ENCODE data around the gene THADA. TPM values are rescaled to one million over a fixed set of nuclear protein-coding genes. Genes with fewer than 3 reads are reported as not detected.
"Not testable (repeated sequence)": the region's sequence is repeated elsewhere in the genome, so short reads cannot be mapped to it uniquely, and the experiment has no call there.

Gene THADA
- polyA plus RNA-seq, 3 donors, result 31.0 to 43.5 (median 34.5) TPM

DNA sequence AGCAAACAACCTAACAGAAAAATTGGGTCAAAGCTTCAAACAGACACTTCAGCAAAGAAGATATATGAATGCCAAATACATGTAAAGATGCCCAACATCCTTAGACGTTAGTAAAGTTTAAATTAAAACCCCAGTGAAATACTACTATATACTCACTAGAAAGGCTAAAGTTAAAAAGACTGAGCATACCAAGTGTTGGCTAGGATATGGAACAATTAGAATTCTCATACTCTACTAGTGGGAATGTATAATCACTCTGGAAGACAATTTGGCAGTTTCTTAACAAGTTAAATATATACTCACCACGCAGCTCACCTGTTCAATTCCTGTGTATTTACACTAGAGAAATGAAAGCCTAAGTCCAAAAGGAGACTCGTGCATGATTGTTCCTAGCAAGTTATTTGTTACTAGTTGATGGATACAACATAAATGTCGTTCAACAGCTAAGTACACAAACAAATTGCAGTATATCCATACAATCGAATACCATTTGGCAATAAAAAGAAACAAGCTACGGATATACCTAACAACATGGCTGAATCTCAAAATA is 185.7 kb downstream of the THADA start:
- DNase-seq (ENCODE audit: extremely low read depth in 1 of 11, low read depth in 9 of 11, low spot score in 4 of 11), result no peak

DNA sequence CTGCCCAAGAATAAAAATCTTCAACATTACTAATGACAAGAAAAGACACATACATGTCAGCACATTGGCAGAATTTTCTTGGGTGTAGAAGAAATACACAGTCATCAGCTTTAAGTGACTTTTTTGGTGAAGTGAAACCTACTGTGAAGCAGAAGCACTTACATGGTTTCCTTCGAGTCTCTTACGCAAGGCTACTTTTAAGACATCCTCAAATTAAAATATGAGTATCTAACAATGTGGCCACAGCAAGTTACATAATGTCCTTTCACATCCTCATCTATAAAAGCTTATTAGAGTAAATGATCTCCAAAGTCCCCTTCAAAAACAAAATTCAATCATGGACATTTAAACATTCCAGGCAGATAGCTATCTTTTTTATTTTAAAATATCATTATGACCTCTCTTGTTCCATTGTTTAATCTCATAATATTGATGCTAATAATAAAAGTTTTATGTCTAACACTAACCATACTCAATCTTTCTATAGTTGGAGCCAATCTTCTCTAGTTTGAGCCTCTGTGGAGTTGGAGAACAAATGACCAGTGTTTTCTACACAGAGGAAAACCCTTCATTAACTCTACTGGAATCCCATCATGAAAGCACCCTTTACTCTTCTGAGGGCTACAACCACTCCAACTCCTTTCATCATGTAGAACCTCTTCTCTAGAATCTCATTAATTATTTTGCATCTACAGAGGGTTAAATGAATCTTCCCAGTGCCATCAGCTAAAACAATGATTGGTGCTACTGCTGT is 187.3 kb downstream of the THADA start:
- no peak for DNase-seq (ENCODE audit: extremely low read depth in 1 of 11, low read depth in 9 of 11, low spot score in 4 of 11)

DNA sequence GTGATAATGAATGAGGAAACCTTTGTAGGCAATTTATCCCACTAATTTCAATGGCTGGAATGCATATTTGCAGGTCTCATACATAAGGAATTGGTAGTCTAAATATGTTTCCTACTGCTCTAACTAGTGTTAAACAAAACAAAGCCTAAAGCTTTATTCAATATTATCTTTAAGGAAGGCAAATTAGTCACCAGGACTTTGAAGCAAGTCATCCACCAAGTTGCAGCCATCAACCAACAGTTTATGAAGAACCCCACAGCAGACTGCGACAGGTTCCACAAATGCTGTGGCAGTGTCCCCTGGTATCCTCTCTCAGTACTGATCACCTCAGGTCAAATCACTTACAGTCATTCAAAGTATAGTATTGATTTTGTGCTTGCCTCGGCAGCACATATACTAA is 187.9 kb downstream of the THADA start:
- DNase-seq (ENCODE audit: extremely low read depth in 1 of 11, low read depth in 9 of 11, low spot score in 4 of 11), result no peak

DNA sequence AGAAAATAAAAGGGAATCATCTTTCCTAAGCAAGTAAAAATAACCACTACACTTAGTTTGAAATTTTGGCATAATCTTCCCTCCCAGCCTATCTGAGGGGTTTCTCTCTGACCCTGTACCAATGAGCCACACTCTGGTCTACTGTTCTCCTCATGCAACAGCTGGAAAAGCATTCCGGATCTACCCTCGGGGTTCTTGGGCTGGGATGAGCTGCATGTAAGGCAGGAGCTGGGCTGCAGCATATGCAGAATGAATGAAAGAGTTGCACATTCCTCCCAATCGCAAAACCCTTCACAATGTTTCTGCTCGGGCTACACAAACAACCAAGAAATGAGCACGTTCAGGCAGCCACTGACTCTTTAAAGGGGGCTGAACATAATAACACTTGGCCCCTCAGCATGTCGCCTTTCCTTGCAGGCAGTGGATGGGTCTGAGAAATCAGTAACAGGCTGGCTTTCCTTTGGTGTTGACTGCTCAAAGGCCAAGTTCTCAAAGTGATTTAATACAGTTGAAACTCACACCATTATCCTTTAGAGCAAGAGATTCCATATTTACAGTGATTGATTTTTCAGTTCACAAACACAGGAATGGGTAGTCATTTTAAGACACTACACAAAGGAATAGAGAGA is 189.1 kb downstream of the THADA start:
- no peak for DNase-seq (ENCODE audit: extremely low read depth in 1 of 11, low read depth in 9 of 11, low spot score in 4 of 11)

DNA sequence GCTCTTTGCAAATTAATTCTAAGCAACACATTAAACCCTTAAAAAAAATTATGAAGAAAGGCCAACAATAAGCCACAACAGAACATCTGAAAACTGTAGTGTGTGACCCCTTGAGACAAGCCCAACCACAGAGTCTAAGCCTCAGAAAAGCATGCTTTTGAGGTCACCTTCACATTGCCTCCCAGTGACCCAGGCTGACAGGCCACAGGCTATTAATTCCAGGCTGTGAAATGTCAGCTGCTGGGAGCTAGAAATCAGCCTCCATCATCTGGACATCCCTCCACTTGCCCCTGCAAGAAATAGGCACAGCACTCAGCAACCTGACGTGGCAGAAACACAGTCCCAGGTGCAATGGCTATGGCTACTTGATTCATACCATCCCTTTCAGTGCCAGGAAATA is 190.0 kb downstream of the THADA start:
- peak in 9 of 11 donors; percentile 42 to 76 (median 67) for DNase-seq (ENCODE audit: extremely low read depth in 1 of 11, low read depth in 9 of 11, low spot score in 4 of 11)

DNA sequence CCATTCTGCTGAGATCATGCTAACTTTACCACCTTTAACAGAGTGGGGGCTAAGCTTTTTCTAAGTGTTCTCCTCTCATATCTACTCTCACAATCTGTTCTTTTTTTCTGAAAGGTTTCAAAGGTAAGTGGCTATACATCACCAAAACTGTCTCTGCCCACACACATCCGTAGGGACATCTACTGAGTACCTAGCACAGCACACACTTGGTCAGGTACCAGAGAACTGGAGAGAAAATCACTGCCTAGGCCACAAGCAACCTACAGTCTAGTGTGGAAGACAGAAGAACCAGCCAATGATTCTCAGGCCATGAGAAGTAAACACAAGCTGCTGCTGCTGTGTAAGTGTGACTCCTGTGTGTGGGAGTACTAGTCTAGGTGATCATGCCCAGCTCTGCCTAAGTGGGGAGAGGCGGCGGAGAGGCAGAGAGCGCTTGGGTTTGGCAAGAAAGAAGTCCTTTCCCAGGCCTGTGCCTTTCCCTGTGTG is 193.3 kb downstream of the THADA start:
- DNase-seq (ENCODE audit: extremely low read depth in 1 of 11, low read depth in 9 of 11, low spot score in 4 of 11), result peak in 2 of 11 donors; percentile 45 to 46

DNA sequence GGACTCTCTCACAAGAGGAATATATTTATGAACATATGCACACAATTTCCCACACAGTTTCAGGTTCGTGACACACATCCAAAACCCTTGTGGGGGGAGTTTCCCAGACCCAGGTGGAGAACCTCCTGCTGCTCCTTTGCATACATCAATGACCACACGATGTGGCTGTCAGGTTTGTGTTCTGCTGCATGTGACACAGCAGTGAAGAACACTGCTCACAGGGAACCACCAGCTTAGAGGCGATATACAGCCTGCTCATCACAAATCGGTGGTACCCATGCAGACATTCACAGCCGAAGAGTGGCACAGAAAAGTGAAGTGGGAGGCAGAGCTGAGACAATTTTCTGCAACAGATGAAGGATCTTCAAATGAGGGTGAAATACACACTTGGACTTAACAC is 193.8 kb downstream of the THADA start:
- DNase-seq (ENCODE audit: extremely low read depth in 1 of 11, low read depth in 9 of 11, low spot score in 4 of 11), result no peak

DNA sequence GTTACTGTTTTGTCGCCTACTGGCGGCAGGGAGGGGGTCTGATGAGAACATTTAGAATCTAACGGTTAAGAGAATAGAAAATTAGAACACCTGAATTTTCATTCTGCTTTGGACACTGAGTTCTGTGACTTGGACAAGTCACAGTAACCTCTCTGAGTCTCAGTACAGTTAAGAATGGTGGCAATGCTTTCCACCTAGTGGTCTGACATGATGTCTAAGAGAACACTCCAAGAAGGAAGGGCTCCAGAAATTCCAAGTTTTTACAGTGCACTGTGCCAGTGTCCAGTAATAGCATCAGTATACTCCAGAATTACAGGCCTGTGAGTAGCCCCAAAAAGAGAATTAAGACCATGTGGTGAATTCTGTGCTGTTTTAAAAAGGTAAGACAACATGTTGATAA is 195.3 kb downstream of the THADA start:
- DNase-seq (ENCODE audit: extremely low read depth in 1 of 11, low read depth in 9 of 11, low spot score in 4 of 11), result no peak

DNA sequence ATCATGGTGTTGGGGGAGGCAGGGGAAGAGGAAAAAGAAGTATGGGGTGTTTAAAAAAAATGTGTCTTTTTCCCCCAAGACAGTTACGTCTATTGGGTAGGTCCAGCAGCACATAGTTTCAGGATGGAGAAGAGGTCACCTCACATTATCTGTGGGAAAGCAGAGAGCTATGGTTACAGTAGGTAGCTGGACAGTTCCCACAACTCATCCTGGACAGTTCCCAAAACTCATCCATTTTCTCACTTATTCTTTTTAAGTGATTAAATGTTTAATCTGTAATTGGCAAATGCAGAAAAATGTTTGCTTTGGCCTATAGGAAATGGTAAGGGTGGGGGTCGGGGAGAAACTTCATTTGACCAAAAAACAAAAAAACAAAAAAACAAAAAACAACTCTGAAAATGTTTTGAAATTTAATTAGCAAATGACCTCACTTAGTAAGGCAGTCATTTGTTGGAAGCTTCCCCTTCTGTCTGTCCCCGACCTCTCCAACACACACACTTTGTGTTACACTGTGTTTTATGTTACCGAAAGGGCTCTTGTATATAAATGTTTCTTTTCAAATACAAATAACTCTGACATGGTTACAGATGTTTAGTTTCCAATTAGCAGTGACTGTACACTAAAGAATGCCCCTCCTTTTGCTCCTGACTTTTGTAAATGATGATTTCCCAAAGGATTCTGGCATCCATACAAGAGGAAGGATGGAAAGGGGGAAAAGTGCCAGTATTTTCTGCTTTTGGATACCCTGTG is 196.1 kb downstream of the THADA start:
- DNase-seq (ENCODE audit: extremely low read depth in 1 of 11, low read depth in 9 of 11, low spot score in 4 of 11), result peak in 5 of 11 donors; percentile 51 to 67 (median 59)

DNA sequence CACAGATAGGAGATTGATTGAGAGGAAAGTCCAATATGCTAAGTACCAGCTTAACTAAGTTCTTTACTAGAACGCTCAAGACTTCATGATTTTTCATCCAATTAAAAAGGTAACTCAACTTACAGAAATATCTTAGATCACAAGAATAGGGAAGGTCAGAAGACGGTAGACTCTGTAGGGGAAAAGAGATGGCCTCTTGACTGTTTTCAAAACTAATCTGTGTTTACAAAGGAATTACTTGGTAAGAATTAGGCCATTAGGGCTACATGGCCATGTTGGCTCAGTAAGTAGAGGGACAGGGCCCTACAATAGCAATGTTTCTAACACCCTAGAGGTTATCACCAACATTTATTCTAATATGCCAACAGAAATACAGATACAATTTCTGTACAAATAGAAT is 196.7 kb downstream of the THADA start:
- DNase-seq (ENCODE audit: extremely low read depth in 1 of 11, low read depth in 9 of 11, low spot score in 4 of 11), result no peak

DNA sequence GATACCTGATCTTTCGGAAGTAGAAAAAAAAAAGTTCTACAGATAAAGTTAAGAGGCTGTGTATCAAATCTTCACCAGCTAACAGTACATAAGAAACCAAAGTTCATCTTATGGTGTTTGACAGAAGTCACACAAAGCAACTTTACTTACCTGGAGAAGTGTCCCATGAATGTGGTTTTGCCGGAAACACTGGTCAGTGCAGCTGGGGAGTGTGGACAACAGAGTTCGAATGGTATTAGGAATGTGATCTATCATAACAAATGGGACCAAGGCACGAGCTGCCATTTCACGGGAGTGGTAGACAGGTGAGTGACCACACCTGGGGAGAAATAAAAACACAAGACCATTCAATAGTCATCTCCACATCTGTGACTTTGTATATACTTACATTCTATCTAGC is 198.0 kb downstream of the THADA start:
- no peak for DNase-seq (ENCODE audit: extremely low read depth in 1 of 11, low read depth in 9 of 11, low spot score in 4 of 11)

DNA sequence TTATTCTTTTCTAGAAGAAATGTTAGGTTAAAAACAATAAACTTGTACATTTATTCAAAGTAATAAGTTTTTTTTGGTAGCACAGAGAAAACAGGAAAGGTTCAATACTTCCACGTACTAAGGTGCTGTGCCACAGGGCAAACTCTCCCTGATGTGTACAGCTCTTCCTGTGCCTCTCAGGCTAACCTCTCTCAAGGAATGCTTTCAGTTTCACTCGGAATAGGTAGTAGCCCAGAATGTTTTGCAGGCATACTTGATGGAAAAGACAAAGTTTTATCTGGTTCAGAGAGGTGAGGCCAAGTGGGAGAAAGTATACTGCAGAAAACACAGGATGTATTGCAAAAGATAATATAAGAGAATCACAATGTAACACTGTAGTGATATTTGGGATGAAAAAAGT is 198.4 kb downstream of the THADA start:
- DNase-seq (ENCODE audit: extremely low read depth in 1 of 11, low read depth in 9 of 11, low spot score in 4 of 11), result no peak

DNA sequence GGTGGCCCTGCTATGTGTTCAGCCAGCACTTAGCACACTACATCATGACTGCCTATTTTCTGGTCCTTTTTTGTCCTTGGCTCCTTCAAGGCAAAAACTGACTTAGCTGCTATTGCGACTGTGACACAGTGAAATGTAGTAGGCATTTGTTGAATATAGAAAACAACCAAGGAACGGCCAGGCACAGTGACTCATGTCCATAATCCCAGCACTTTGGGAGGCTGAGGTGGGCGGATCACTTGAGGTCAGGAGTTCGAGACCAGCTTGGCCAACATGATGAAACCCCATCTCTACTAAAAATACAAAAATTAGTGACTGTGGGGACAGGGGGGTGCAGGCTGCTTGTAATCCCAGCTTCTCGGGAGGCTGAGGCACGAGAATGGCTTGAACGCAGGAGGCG is 199.5 kb downstream of the THADA start:
- DNase-seq (ENCODE audit: extremely low read depth in 1 of 11, low read depth in 9 of 11, low spot score in 4 of 11), result not testable (repeated sequence)

DNA sequence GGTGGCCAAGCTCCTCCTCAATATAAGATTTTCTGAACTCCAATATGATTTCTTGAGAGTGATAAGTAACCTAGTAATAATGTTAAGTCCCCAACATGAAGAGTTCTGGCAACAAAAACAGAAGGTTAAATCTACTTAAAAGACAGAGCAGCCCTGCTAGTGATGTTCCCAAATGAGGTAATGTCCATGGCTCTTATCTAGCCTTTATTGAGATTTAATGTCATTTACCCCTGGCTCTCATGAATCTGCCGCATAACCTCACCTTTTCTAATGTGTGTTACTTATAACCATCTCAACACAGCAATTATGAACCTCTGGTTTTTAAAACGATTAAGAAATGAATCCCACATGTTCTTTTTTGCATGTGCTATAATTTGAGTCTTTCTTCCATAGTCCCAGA is 201.9 kb downstream of the THADA start:
- no peak for DNase-seq (ENCODE audit: extremely low read depth in 1 of 11, low read depth in 9 of 11, low spot score in 4 of 11)

DNA sequence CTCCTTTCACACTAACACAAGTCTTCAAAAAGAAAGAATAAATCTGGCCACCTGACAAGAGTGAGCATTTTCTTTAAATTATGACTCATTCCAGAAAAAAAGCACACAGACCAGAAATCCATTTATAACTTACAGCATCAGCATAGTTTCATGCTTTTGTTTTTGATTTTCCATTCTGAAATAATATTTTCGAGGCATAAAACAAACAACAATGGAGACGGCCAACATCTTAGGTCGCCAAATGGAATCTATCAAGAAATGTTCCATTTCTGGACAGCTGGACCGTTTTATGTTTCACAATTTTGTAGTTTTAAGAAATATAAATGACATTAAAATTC is 204.0 kb downstream of the THADA start:
- DNase-seq (ENCODE audit: extremely low read depth in 1 of 11, low read depth in 9 of 11, low spot score in 4 of 11), result no peak

DNA sequence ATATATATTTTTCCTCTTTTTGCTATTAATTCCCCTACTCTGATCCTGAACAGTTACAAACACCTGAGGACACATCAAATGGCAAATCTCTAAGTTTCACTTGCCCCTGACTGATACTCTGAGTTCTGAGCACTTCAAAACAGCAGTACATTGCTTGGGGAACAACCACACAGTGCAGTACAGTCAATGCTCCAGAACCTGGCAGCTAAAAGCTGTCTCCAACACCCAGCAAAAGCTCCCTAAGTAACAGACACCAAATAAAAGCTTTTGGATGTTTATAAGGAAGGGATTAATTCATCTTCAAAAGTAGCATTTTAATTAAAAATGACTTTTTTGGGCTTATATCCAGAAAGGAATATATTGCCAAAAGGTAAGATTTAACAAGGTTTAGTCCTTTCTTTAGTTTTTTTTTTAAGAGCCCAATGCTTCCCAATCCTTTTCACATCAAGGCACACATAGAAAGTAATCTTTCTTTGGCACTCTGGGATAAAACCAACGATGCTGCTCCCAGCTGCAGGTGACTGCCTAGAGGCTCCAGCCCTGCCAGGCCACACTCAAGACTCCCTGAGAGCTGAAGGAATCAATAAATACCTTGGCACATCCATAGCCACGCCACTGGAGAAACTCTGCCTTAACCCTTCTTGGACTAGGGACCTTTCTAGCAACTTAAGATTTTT is 204.5 kb downstream of the THADA start:
- no peak for DNase-seq (ENCODE audit: extremely low read depth in 1 of 11, low read depth in 9 of 11, low spot score in 4 of 11)

DNA sequence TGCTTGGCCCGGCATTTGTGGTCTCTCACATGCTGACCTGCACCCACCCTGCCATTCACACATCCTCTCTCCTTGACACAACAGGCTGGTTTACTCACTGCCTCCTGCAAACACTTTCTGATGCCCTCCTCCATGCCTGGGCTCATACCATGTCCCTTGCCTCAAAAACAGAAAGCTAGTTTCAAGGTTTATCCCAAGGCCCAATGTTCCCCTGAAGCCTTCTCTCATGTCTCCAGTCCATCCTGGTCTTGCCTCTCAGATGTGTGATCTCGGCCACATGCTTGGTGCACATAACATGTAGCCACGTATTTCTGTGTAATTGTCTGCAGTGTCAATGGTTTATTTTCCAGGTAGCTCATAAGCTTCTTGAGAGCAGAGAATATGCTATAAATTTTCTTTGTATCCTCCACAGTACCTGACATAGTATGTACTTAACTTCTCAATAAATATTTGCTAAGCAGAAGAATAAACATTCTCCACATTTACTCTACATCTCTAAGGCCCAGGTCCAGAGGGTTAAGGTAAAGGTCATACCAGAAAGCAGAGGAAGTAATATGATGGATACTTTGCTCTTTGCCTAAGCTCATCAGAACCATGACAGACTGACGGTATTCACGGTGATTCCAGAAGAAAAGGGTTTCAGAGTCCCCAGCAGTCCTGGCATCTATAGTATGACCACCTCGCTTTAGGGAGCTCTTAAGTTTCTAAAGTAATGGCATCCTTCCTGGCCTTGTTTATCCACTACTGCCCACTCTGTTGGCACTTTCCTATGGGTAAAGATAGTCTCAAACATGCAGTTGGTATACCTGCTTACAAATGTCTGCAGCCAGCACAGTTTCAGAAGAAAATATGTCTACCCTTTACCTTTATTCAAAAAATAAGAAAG is 206.0 kb downstream of the THADA start:
- no peak for DNase-seq (ENCODE audit: extremely low read depth in 1 of 11, low read depth in 9 of 11, low spot score in 4 of 11)

DNA sequence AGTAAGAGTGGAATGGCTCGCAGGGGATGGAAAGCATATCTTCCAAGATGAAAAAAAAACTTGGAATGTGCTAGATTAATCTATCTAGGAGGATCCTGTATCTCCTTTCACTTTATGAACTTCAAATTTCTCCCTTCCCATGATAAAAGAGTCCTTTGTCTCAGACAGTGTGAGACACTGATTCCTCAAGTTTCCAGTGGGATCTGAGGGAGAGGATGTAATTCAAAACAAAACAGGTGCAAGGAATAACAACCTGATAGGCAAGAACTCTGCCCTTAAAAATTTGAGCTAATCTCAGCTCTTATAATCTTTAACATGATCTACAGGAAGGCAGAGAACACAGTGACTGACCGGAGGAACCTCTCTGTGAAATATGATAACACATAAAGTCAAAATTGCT is 207.5 kb downstream of the THADA start:
- DNase-seq (ENCODE audit: extremely low read depth in 1 of 11, low read depth in 9 of 11, low spot score in 4 of 11), result no peak

Data from renal cortex interstitium (tissue), 11 donors.